Activated naive CD8-positive, alpha-beta T cell treated with anti-CD3 and anti-CD28 coated beads, Interleukin-2, amount 50 U/mL, for 24 hours (primary cell): Measurements from ENCODE around the gene C1QL1.

Experiments used
- ATAC-seq: fragments of 150-1000 bp; cut with Tn5 transposase; one replicate; pipeline ENCODE4 v1.10.0; 2021
- DNase-seq: peaks from one replicate; pipeline ENCODE4 v3.0.0; 2021
- H3K27ac Mint-ChIP-seq: one replicate; pipeline ENCODE4 v1.8.0; 2021; ENCODE audit warnings: mild to moderate bottlenecking, mixed read lengths
- H3K27me3 Mint-ChIP-seq: one replicate; pipeline ENCODE4 v1.8.0; 2021; ENCODE audit warnings: mixed read lengths
- H3K36me3 Mint-ChIP-seq: one replicate; pipeline ENCODE4 v1.8.0; 2021; ENCODE audit warnings: low read depth, mixed read lengths
- H3K4me1 Mint-ChIP-seq: one replicate; pipeline ENCODE4 v1.8.0; 2021; ENCODE audit warnings: mixed read lengths
- H3K4me3 Mint-ChIP-seq: one replicate; pipeline ENCODE4 v1.8.0; 2021; ENCODE audit warnings: mild to moderate bottlenecking, moderate library complexity, mixed read lengths
- H3K9me3 Mint-ChIP-seq: one replicate; pipeline ENCODE4 v1.8.0; 2021; ENCODE audit warnings: mixed read lengths

C1QL1 gene

DNA sequence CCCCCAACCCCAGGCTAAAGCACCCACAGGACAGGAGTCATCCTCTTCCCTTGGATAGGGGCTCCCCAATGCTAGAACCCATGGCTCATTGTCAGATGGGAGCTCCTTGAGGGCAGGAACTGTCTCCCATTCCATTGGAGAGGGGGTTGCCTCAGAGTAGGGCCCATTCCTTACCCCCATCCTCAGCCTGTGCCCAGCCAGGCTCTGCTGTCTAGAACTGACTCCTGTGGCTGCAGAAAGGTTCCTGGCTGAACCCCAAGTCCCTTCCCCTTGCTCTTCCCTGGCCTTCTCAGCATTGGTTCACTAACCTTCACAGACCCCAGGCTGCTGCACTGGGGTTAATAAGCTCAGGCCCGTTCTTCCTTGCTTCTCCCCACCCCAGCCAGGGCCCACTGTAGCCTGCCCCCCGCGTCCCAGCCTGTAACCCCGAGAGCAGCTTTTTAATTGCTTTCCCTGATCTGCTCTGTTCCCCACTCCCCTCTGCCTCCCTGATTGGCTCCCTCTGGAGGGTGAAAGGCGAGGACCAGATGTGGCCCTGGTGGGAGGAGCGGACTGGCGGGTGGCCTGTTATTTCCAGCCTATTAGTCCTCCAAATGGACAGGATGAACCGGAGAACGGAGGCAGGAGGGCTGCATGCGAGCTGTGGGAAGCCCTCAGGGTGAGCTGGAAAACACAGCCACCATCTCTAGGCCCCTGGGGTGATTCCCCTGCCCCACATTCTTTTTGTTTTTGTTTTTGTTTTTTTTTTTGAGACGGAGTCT, 46.8 kb downstream of the C1QL1 start:
- H3K4me1 Mint-ChIP-seq = peaks cover 5% of the 10 kb centered on the region
- ATAC-seq = no peak
- H3K36me3 Mint-ChIP-seq = peaks cover 5% of the 10 kb centered on the region
- peaks cover 10% of the 10 kb centered on the region for H3K27me3 Mint-ChIP-seq
- DNase-seq = no peak
- no peak overlapping the region for H3K27ac Mint-ChIP-seq
- H3K9me3 Mint-ChIP-seq = no peaks in the 10 kb centered on the region
- H3K4me3 Mint-ChIP-seq = no peak overlapping the region

DNA sequence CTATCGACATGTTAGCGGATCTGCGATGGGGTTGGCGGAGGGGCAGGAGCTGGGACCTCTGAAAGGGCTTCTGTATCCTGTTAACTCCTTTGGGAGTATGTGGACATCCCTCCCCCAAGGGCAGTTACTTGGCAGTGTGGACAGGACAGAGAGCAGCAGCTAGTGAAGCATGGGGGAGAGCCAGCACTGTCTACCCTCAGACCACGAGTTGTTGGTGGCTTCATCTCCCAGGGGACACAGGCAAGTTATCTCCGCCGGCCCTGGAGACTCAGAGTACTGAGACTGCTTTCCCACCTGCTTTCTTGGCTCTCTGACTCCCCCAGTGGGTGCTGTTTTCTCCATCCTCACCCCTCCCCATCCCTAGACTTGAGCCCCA, 47.5 kb downstream of the C1QL1 start:
- Mint-ChIP-seq H3K27ac (no peak overlapping the region), H3K36me3 (peaks cover under 1% of the 10 kb centered on the region), H3K4me3 (no peak overlapping the region), H3K27me3 (peaks cover 13% of the 10 kb centered on the region), H3K4me1 (peaks cover 5% of the 10 kb centered on the region), H3K9me3 (no peaks in the 10 kb centered on the region)
- ATAC-seq (no peak), DNase-seq (no peak)

DNA sequence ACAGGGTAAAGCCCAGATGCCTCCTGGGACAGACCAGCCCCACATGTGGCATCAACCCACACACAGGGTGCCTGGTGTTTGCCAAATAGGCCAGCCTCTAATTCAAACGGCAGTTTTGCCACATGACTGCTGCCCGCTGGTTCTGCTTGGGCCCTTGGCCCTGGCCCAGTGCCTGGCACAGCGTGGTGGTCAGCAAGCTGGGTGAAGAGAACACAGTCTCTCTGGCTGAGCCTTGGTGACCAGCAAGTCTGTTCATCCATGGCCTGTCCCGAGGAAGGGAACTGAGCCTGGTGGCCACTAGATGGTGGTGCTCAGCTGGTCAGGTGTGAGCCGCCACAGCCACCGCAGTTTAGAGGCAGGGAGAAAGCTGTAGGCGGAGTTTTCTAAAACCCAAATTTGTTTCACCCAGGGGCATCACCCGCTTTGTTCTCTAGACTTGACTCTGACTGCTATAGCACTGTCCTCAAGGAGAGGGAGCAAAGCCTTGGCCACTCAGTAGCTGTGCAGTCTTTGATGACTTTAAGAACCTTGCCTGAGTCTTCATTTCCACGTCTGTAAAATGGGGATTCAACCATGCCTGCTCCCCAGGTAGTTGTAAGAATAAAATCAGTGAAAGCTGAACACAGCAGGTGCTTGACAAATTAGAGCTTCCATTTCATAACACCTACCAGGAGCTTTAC, 48.1 kb downstream of the C1QL1 start:
- Mint-ChIP-seq H3K4me3 (no peak overlapping the region), H3K4me1 (peaks cover 5% of the 10 kb centered on the region), H3K27me3 (peaks cover 13% of the 10 kb centered on the region)

DNA sequence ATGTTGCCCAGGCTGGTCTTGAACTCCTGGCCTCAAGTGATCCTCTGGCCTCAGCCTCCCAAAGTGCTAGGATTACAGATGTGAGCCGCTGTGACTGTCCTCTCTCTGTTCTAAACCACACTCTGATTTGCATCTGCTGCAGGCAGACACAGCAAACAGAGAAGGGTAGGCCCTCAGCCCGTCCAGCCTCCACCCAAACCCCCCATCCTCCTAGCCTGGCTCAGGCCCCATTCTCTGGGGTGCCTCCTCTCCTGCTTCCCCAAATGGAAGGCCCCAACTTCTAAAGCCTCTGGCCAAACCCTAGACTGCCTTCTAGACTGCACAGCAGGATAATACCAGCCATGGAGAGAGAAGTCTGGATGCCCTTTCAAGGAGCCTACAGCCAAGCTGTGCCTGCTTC, 48.7 kb downstream of the C1QL1 start:
- Mint-ChIP-seq H3K4me1 (peaks cover 5% of the 10 kb centered on the region), H3K27me3 (peaks cover 13% of the 10 kb centered on the region), H3K9me3 (no peaks in the 10 kb centered on the region), H3K36me3 (no peaks in the 10 kb centered on the region), H3K27ac (no peak overlapping the region), H3K4me3 (no peak overlapping the region)
- ATAC-seq (no peak), DNase-seq (no peak)

More for the DNA sequence above, 48.1 kb downstream of the C1QL1 start:
- Mint-ChIP-seq H3K9me3 (no peaks in the 10 kb centered on the region), H3K27ac (no peak overlapping the region), H3K36me3 (no peaks in the 10 kb centered on the region)
- peak; percentile 62 for DNase-seq
- ATAC-seq = peak; percentile 73

DNA sequence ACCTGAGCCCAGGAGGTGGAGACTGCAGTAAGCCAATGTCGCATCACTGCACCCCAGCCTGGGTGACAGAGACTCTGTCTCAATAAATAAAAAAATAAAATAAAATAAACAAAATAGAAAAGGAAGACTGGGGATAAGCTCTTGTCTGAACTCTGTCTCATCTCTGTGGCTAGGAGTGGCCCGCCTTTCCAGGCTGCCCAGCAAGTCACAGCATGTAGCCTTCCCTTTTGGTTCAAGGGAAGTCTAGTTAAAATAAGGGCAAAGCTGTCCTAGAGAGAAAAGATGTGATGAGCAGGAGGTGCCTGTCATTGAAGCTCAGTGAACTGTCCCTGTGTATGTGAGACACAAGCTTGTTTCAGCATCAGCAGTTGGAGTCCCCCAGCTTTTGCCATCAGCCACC, 50.1 kb downstream of the C1QL1 start:
- ATAC-seq = no peak

DNA sequence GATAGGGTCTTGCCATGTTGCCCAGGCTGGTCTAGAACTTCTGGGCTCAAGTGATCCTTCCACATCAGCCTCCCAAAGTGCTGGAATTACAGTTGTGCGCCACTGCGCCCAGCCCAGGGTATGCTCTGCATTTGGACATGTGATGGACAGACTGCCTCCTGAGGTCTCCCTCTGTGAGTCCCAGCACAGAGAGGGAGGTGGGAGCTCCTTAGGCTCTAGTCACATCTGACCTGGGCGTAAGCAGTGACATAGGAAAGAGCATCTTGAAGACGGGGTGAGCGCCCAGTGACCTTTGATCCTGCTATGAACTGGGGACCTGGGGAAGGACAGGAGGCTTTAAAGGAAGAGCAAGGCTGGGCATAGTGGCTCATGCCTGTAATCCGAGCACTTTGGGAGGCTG, 50.6 kb downstream of the C1QL1 start:
- no peaks in the 10 kb centered on the region for H3K36me3 Mint-ChIP-seq
- no peak overlapping the region for H3K4me3 Mint-ChIP-seq
- no peak overlapping the region for H3K27ac Mint-ChIP-seq
- DNase-seq = no peak
- H3K9me3 Mint-ChIP-seq = no peaks in the 10 kb centered on the region
- ATAC-seq = no peak
- H3K4me1 Mint-ChIP-seq = peaks cover 5% of the 10 kb centered on the region
- H3K27me3 Mint-ChIP-seq = peaks cover 22% of the 10 kb centered on the region

More for the DNA sequence above, 50.1 kb downstream of the C1QL1 start:
- DNase-seq = no peak
- no peak overlapping the region for H3K4me3 Mint-ChIP-seq
- no peaks in the 10 kb centered on the region for H3K9me3 Mint-ChIP-seq
- peaks cover 19% of the 10 kb centered on the region for H3K27me3 Mint-ChIP-seq
- peaks cover 5% of the 10 kb centered on the region for H3K4me1 Mint-ChIP-seq
- H3K27ac Mint-ChIP-seq = no peak overlapping the region
- no peaks in the 10 kb centered on the region for H3K36me3 Mint-ChIP-seq

DNA sequence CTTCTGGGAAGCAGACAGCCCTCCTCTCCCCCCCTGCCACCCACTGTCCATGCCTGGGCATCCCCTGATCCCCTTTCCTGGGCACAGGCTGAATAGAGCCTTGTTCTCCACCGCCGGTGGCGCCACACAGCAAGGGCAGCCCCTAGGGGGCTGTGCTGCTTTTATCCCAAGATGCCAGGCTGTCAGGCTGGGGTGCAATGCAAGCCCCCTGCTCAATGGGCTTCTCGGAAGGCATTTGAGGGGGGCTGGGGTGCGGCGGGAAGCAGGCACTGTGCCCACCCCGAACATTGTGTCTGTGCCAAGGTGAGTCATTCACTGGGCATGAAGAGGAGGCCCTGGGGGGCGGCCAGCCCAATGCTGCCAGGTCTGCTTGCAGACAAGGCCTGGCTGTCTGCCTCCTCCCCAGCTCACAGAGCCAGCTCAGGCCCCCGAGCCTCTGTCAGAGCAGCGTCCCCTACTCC, 51.3 kb downstream of the C1QL1 start:
- Mint-ChIP-seq H3K27me3 (peaks cover 25% of the 10 kb centered on the region), H3K9me3 (no peaks in the 10 kb centered on the region), H3K36me3 (no peaks in the 10 kb centered on the region), H3K4me3 (no peak overlapping the region), H3K27ac (no peak overlapping the region), H3K4me1 (peaks cover 5% of the 10 kb centered on the region)
- no peak for ATAC-seq
- no peak for DNase-seq

DNA sequence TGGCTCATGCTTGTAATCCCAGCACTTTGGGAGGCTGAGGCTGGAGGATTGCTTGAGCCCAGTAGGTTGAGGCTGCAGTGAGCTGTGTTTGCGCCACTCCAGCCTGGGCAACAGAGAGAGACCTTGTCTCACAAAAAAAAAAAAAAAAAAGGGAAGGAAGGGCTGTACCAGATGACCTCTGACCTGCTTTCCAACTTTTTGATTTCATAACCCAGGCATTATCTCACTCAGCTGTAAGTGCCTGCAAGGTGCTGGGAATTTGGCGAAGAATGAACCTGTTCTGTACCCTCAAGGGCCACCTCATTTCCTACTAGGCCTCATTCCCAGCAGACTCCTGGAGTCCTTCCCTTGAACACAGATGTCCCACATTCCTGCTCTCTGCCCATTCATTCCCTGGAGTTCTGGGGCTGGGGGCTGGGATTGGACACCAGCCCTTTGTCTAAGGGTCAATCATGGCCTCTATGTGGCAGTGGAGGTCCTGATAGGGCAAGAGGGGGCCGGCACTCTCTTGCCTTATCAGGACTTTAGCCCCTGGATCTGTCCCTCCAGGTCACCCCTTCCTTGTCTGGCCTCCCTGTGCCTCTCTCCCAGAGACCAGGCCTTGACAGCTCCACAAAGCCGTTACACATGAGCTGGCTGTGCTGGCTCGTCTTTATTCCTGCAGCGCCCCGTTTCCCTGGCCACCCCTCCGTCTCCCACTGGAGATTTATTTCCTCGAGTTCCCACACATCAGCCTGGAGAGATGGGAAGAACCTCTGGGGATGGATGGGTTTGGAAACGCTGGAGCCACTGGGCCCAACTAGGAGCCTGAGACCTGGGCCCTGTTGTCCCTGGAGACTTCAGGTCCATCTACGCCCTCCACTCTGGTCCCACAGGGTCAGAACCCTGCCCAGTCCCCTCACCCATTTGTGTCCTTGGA, 52.0 kb downstream of the C1QL1 start:
- Mint-ChIP-seq H3K27me3 (peaks cover 30% of the 10 kb centered on the region), H3K4me1 (peaks cover 5% of the 10 kb centered on the region), H3K9me3 (no peaks in the 10 kb centered on the region), H3K4me3 (no peak overlapping the region), H3K36me3 (no peaks in the 10 kb centered on the region), H3K27ac (no peak overlapping the region)
- ATAC-seq = no peak
- DNase-seq = no peak

DNA sequence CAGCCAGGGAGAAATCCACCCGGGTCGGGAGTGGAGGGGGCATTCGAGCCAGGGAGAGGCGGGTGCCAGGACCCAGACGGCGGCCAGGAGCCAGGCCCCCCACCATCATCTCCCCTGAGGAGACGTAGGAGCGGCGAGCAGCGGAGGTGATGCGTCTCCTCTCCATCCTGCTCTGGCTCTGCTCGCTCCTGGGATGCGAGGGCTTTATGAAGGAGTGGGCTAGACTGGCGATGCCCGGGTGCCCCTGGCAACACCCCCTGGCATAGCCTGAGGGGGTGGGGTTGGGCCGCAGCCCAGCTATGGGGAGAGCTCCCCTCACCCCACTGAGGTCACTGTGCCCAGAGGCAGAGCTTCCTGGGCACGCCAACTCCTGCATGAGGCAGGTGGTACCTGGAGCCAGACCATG, 52.8 kb downstream of the C1QL1 start, which contains the start of gene GFAP:
Gene GFAP (minus strand): TSS at position 180 of the 406 bp plus-strand sequence. CDS start 14 bp downstream, at position 166.
- Mint-ChIP-seq H3K36me3 (no peaks in the 10 kb centered on the region), H3K27ac (no peak within 1 kb of the TSS), H3K4me1 (peaks cover 3% of the 10 kb centered on the region), H3K9me3 (no peaks in the 10 kb centered on the region), H3K27me3 (peaks cover 23% of the 10 kb centered on the region), H3K4me3 (no peak within 1 kb of the TSS)
- DNase-seq (no peak), ATAC-seq (no peak)

DNA sequence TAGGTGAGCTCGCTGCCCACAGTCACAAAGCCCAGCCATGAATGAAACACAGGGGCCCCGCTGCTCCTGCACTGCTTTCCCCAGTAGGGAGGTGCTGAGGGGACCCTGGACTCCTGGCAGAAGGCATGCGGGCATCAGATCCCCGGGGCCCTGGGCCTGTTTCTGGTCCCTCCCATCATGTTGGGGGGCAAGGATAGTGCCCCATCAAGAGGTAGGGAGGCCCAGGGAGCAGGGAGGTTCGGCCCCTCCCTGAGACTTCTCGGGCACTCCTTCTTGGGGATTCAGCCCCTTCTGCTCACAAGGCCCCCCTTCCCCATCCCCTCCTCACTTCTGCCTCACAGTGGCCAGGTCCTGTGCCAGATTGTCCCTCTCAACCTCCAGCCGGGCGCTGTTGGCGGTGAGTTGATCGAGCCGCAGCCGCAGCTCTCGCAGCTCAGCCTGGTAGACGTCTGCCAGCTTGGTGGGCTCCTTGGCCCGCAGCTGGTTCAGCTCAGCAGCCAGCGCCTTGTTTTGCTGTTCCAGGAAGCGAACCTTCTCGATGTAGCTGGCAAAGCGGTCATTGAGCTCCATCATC, 53.3 kb downstream of the C1QL1 start:
- no peaks in the 10 kb centered on the region for H3K9me3 Mint-ChIP-seq
- H3K4me3 Mint-ChIP-seq = no peak overlapping the region
- no peaks in the 10 kb centered on the region for H3K4me1 Mint-ChIP-seq
- H3K27ac Mint-ChIP-seq = no peak overlapping the region
- no peaks in the 10 kb centered on the region for H3K36me3 Mint-ChIP-seq
- ATAC-seq (no peak), DNase-seq (no peak)
- peaks cover 21% of the 10 kb centered on the region for H3K27me3 Mint-ChIP-seq

DNA sequence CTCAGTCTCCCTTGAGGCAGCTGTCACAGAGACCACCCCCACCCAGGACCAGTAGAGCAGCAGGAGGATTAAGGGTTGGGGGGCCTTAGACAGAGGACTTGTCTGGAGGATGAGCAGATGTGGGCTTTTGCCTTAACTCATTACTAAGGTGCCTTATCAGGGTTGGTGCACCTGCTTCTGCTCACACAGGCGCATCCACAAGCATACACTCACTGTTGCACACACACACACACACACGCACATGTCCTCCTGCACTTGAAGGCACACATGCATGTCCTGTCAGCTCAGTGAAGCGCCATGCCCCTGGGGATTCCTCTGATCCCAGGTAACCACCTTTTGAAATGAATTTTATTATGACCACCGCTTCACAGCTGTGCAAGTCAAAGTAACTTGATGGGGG, 54.0 kb downstream of the C1QL1 start:
- no peak overlapping the region for H3K4me3 Mint-ChIP-seq
- no peaks in the 10 kb centered on the region for H3K4me1 Mint-ChIP-seq
- ATAC-seq = no peak
- H3K9me3 Mint-ChIP-seq = no peaks in the 10 kb centered on the region
- DNase-seq = no peak
- H3K27ac Mint-ChIP-seq = no peak overlapping the region
- H3K27me3 Mint-ChIP-seq = peaks cover 21% of the 10 kb centered on the region
- H3K36me3 Mint-ChIP-seq = no peaks in the 10 kb centered on the region

DNA sequence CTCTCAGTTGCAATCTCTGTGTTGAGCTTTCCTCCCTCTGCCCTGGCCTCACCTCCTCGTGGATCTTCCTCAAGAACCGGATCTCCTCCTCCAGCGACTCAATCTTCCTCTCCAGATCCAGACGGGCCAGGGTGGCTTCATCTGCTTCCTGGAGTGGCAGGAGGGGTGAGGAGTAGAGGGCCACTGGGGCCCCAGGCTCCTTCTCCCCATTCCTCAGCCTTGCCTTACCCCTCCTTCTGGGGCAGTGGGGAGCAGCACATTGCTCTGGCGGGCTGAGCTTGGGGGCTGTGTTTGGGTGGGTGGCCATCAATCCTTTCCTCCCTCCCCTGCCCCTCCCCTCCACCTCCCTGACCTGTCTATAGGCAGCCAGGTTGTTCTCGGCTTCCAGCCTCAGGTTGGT, 54.4 kb downstream of the C1QL1 start:
- DNase-seq (no peak), ATAC-seq (no peak)
- Mint-ChIP-seq H3K4me1 (no peaks in the 10 kb centered on the region), H3K27me3 (peaks cover 21% of the 10 kb centered on the region), H3K27ac (no peak overlapping the region), H3K4me3 (no peak overlapping the region), H3K36me3 (no peaks in the 10 kb centered on the region), H3K9me3 (no peaks in the 10 kb centered on the region)

DNA sequence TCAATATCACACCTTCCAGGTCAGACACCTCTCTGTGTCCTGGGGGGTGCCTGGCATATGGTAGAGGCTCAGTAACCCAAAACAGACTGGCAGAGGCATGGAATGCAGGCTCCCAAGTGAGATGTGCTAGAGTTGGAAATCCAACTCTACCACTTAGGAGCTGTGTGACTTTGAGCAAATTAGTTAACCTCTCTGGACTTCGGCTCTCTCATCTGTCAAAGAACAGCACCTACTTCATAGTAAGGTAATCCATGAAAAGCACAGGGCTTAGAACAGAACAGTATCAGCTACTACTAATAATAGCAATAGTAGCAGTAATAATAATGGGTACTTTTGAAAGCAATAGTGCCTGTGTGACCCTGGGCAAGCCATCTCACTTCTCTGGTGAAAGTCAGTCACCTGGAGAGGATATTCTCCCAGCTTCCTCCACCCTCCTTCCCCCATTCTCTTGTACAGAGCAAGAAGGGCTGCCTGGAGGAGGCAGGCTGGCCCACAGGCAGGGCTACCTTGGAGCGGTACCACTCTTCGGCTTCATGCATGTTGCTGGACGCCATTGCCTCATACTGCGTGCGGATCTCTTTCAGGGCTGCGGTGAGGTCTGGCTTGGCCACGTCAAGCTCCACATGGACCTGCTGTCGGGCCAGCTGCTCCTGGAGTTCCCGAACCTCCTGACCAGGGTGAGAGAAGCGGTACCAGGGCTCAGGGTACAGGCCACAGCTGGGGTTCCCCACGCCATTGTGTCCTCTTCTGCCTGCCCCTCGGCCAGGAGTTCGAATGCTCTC, 55.1 kb downstream of the C1QL1 start:
- DNase-seq (no peak), ATAC-seq (no peak)
- H3K4me1 Mint-ChIP-seq = no peaks in the 10 kb centered on the region
- H3K9me3 Mint-ChIP-seq = no peaks in the 10 kb centered on the region
- H3K27me3 Mint-ChIP-seq = peaks cover 21% of the 10 kb centered on the region
- no peaks in the 10 kb centered on the region for H3K36me3 Mint-ChIP-seq
- H3K27ac Mint-ChIP-seq = no peak overlapping the region
- no peak overlapping the region for H3K4me3 Mint-ChIP-seq
